Testis (tissue), 2 donors: ENCODE data around the gene MFAP3.

Source experiments
- CTCF ChIP-seq, 3 experiments: fragments of 450-650 bp in 2 of 3; fragments of 200-600 bp in 1 of 3; sonication (generic) in 1 of 3; IDR thresholded peaks; one replicate each; pipeline ENCODE4 v1.5.1; 2016 to 2019; ENCODE audit warnings: antibody characterized with exemption in 3 of 3, mild to moderate bottlenecking in 2 of 3, moderate library complexity in 1 of 3
- POLR2A ChIP-seq: fragments of 450-650 bp; IDR thresholded peaks from one replicate; pipeline ENCODE4 v1.6.1; 2017; ENCODE audit warnings: antibody characterized with exemption, mild to moderate bottlenecking, moderate library complexity

GRCh38 chr5:154081246-154081645, 42.5 kb downstream of the MFAP3 start:
- no peak for TF ChIP-seq CTCF (IDR thresholded peaks at IDR 0.05)
- TF ChIP-seq POLR2A, result no peak
